KMS-11 (cell line): ENCODE measurements around the gene THAP3.

Experiments used
- H2AFZ ChIP-seq: fragments of 200-600 bp; sonication (generic); 2 replicates; pipeline ENCODE4 v1.6.1; 2016; ENCODE audit warnings: antibody characterized with exemption, mixed run types, low read depth
- H3K27ac ChIP-seq: fragments of 200-600 bp; sonication (generic); 2 replicates; pipeline ENCODE4 v1.6.1; 2016; ENCODE audit warnings: mild to moderate bottlenecking, mixed run types
- H3K27me3 ChIP-seq: fragments of 200-600 bp; sonication (generic); 2 replicates; pipeline ENCODE4 v1.6.1; 2017; ENCODE audit warnings: mild to moderate bottlenecking, low read depth, mixed run types, moderate library complexity; ENCODE audit not compliant: insufficient read depth
- H3K36me3 ChIP-seq: fragments of 200-600 bp; sonication (generic); 2 replicates; pipeline ENCODE4 v1.6.1; 2017; ENCODE audit warnings: mild to moderate bottlenecking, mixed run types; ENCODE audit not compliant: insufficient read depth
- H3K4me1 ChIP-seq: fragments of 200-600 bp; sonication (generic); 2 replicates; pipeline ENCODE4 v1.6.1; 2016; ENCODE audit warnings: mild to moderate bottlenecking, low read depth, mixed run types; ENCODE audit not compliant: poor library complexity, severe bottlenecking
- H3K4me2 ChIP-seq: fragments of 200-600 bp; sonication (generic); 2 replicates; pipeline ENCODE4 v1.7.0; 2016; ENCODE audit warnings: mild to moderate bottlenecking, mixed run types
- H3K4me3 ChIP-seq: fragments of 200-600 bp; sonication (generic); IDR thresholded peaks from 2 replicates; pipeline ENCODE4 v1.6.1; 2017; ENCODE audit warnings: low read depth, low read length, mixed read lengths; ENCODE audit not compliant: insufficient read depth
- H3K79me2 ChIP-seq: fragments of 200-600 bp; sonication (generic); 2 replicates; pipeline ENCODE4 v1.6.1; 2016; ENCODE audit warnings: low read depth, mixed run types; ENCODE audit not compliant: insufficient read depth
- H3K9ac ChIP-seq: fragments of 200-600 bp; sonication (generic); 2 replicates; pipeline ENCODE4 v1.6.1; 2016; ENCODE audit warnings: mild to moderate bottlenecking, mixed run types
- H4K20me1 ChIP-seq: fragments of 200-600 bp; sonication (generic); 2 replicates; pipeline ENCODE4 v1.6.1; 2016; ENCODE audit warnings: mild to moderate bottlenecking, mixed run types; ENCODE audit not compliant: insufficient read depth
- TF ChIP-seq, protein P1 (sequence below): fragments of 200-600 bp; sonication (generic); conservative IDR thresholded peaks from 2 replicates; pipeline ENCODE4 v1.6.1; 2017; ENCODE audit warnings: low read depth, mild to moderate bottlenecking, antibody characterized with exemption, low read length, moderate library complexity, mixed read lengths

The THAP3 gene

GRCh38 chr1:6600410-6601048 is 24.1 kb upstream of the THAP3 start:
- peaks cover 28% of the 10 kb centered on the region; the same call in 1 of the 2 replicates for H4K20me1 ChIP-seq
- H3K79me2 ChIP-seq = peaks cover 64% of the 10 kb centered on the region
- H3K4me2 ChIP-seq = peak overlapping the region; percentile 100
- peak overlapping the region; percentile 92 for H3K27ac ChIP-seq
- peaks cover 8% of the 10 kb centered on the region; the same call in 1 of the 2 replicates for H3K36me3 ChIP-seq
- no peaks in the 10 kb centered on the region for H3K27me3 ChIP-seq
- H3K4me1 ChIP-seq = peaks cover 30% of the 10 kb centered on the region
- peak overlapping the region; percentile 60 for H2AFZ ChIP-seq
- H3K4me3 ChIP-seq = peak overlapping the region; percentile 83
- H3K9ac ChIP-seq = peak overlapping the region; percentile 88
- TF ChIP-seq, protein P1, sequence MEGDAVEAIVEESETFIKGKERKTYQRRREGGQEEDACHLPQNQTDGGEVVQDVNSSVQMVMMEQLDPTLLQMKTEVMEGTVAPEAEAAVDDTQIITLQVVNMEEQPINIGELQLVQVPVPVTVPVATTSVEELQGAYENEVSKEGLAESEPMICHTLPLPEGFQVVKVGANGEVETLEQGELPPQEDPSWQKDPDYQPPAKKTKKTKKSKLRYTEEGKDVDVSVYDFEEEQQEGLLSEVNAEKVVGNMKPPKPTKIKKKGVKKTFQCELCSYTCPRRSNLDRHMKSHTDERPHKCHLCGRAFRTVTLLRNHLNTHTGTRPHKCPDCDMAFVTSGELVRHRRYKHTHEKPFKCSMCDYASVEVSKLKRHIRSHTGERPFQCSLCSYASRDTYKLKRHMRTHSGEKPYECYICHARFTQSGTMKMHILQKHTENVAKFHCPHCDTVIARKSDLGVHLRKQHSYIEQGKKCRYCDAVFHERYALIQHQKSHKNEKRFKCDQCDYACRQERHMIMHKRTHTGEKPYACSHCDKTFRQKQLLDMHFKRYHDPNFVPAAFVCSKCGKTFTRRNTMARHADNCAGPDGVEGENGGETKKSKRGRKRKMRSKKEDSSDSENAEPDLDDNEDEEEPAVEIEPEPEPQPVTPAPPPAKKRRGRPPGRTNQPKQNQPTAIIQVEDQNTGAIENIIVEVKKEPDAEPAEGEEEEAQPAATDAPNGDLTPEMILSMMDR = no peak

GRCh38 chr1:6601049-6601922 is 23.4 kb upstream of the THAP3 start:
- Histone ChIP-seq H3K4me1 (peaks cover 30% of the 10 kb centered on the region), H3K36me3 (peaks cover 8% of the 10 kb centered on the region; the same call in 1 of the 2 replicates), H3K4me2 (peak overlapping the region; percentile 100), H3K27me3 (no peaks in the 10 kb centered on the region), H3K9ac (peak overlapping the region; percentile 88), H3K27ac (peak overlapping the region; percentile 92), H3K79me2 (peaks cover 60% of the 10 kb centered on the region), H4K20me1 (peaks cover 28% of the 10 kb centered on the region; the same call in 1 of the 2 replicates), H2AFZ (peak overlapping the region; percentile 60), H3K4me3 (peak overlapping the region; percentile 83)
- TF ChIP-seq, protein P1 = no peak

- Histone ChIP-seq H3K9ac (peak overlapping the region; percentile 88), H3K27ac (peak overlapping the region; percentile 92), H2AFZ (peak overlapping the region; percentile 60), H3K4me3 (peak overlapping the region; percentile 83), H3K4me1 (peaks cover 30% of the 10 kb centered on the region), H4K20me1 (peaks cover 21% of the 10 kb centered on the region; the same call in 1 of the 2 replicates), H3K79me2 (peaks cover 53% of the 10 kb centered on the region), H3K36me3 (peaks cover 8% of the 10 kb centered on the region; the same call in 1 of the 2 replicates), H3K27me3 (no peaks in the 10 kb centered on the region), H3K4me2 (peak overlapping the region; percentile 100; the same call in 1 of the 2 replicates)
- TF ChIP-seq, protein P1 = no peak
These were observed 22.6 kb upstream of the THAP3 start for GRCh38 chr1:6601923-6602668.

DNA sequence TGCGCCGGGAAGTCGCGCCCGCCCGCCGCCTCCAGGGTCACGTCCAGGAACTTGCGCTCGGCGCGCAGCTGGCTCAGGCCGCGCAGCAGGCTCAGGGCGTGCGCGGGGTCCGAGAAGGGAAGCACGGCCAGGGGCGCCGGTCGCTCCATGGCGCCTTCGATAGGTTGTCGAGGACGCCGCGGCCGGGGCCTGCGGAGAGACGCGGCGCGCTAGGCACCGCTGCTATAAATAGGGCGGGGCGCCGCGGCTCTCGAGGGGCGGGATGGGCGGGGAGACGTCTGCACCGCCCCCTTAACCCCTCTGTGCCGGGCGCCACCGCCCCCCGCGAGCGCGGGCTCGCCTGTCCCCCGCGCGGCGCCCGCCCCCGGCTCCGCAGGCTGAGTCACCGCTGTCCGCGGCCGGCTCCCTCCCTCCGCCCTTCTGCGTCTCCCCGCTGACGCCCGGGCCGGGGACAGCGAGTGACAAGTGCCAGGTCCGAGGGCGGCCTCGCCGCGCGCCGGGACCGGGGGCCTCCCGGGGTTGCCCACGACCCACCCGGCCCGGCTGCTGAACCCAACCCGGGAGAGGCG is 21.9 kb upstream of the THAP3 start, which contains the start of gene KLHL21:
TSS of gene KLHL21 (minus strand) at position 201 of the 569 bp plus-strand sequence. CDS start at position 149, 52 bp downstream.
- Histone ChIP-seq H3K4me1 (peaks cover 30% of the 10 kb centered on the region), H3K79me2 (peaks cover 47% of the 10 kb centered on the region), H3K4me2 (peak within 1 kb of the TSS; percentile 100), H3K4me3 (peak within 1 kb of the TSS; percentile 83), H2AFZ (peak within 1 kb of the TSS; percentile 78), H3K27me3 (no peaks in the 10 kb centered on the region), H3K27ac (peak within 1 kb of the TSS; percentile 92), H3K9ac (peak within 1 kb of the TSS; percentile 88), H3K36me3 (peaks cover 6% of the 10 kb centered on the region; the same call in 1 of the 2 replicates), H4K20me1 (peaks cover 16% of the 10 kb centered on the region; the same call in 1 of the 2 replicates)
- TF ChIP-seq, protein P1 = no peak
